ENCODE data around the gene GJC3. TPM values are rescaled to one million over a fixed set of nuclear protein-coding genes. Genes with fewer than 3 reads are reported as not detected.

Gene GJC3
- total RNA-seq, 1 donor from 2014 or later = 0.32 TPM

Other genes with a start within 250 kb of the GJC3 start
- not detected in 2 replicates for gene CYP3A5, start 249.6 kb downstream of the GJC3 start, total RNA-seq
- gene CYP3A7, start 194.4 kb downstream of the GJC3 start, total RNA-seq = not detected in 2 replicates
- not detected in 2 replicates for gene CYP3A4, start 145.4 kb downstream of the GJC3 start, total RNA-seq
- gene CYP3A43, start 101.6 kb downstream of the GJC3 start, total RNA-seq = 0.12 TPM in 1 of 2 replicates, not detected in the other
- 0.39 and 0.59 TPM in 2 replicates for gene OR2AE1, start 52.6 kb downstream of the GJC3 start, total RNA-seq
- 29.2 and 29.7 TPM in 2 replicates for gene TRIM4, start 10.1 kb downstream of the GJC3 start, total RNA-seq
- gene AZGP1, start 46.4 kb upstream of the GJC3 start, total RNA-seq = not detected in 2 replicates
- 69.7 and 75.2 TPM in 2 replicates for gene ZKSCAN1, start 86.0 kb upstream of the GJC3 start, total RNA-seq
- gene ZSCAN21, start 120.2 kb upstream of the GJC3 start, total RNA-seq = 8.7 and 9.2 TPM in 2 replicates
- 28.0 and 28.3 TPM in 2 replicates for gene ZNF3, start 152.1 kb upstream of the GJC3 start, total RNA-seq
- 95.2 and 110 TPM in 2 replicates for gene COPS6, start 159.3 kb upstream of the GJC3 start, total RNA-seq
- gene MCM7, start 171.8 kb upstream of the GJC3 start, total RNA-seq = 257 and 262 TPM in 2 replicates
- 10.7 and 12.0 TPM in 2 replicates for gene AP4M1, start 172.0 kb upstream of the GJC3 start, total RNA-seq
- gene TAF6, start 189.7 kb upstream of the GJC3 start, total RNA-seq = 67.1 and 69.0 TPM in 2 replicates
- 37.0 and 39.5 TPM in 2 replicates for gene CNPY4, start 190.0 kb upstream of the GJC3 start, total RNA-seq
- gene MBLAC1, start 197.3 kb upstream of the GJC3 start, total RNA-seq = 5.0 and 6.0 TPM in 2 replicates
- gene LAMTOR4, start 219.3 kb upstream of the GJC3 start, total RNA-seq = 150 and 161 TPM in 2 replicates
- 58.1 and 61.1 TPM in 2 replicates for gene TRAPPC14, start 229.1 kb upstream of the GJC3 start, total RNA-seq
- 2.8 and 3.0 TPM in 2 replicates for gene GAL3ST4, start 239.0 kb upstream of the GJC3 start, total RNA-seq
- 4.4 and 5.6 TPM in 2 replicates for gene GPC2, start 247.8 kb upstream of the GJC3 start, total RNA-seq
- 33.0 and 38.3 TPM in 2 replicates for gene STAG3, start 248.3 kb upstream of the GJC3 start, total RNA-seq

Measured in T-helper 1 cell treated with Interleukin-12 subunit alpha and Interleukin-12 subunit beta and Interleukin-4 antibody, amounts not matched to agents 30 ng/mL and 1 ng/mL, for 36 hours (primary cell).